ENCODE results near the gene OR9Q2. TPM values are rescaled to one million over a fixed set of nuclear protein-coding genes. Genes with fewer than 3 reads are reported as not detected.
"Not testable (repeated sequence)": the region's sequence is repeated elsewhere in the genome, so short reads cannot be mapped to it uniquely, and the experiment has no call there.

The OR9Q2 gene
- polyA plus RNA-seq, 3 donors from 2014 or later: not detected

DNA sequence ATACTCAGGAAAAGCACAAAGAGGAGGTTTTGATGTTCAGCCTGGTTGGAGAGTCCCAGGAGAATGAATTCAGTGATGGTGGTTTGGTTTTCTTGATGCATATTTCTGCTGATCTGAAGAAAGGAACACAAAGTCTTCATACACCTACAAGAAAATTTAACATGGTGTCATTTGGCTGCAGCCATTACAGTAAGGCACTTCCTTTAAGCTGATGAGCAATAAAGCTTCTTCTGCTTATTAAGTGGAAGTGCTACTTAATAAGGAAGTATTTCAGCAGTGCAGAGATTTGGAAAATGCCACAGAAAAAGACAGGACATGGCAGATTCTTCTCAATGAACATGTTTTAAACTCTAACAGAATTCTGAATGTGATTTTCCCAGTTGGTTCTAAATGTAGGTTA is 15.2 kb downstream of the OR9Q2 start, which contains the start of gene OR1S2:
TSS of gene OR1S2 (minus strand) at position 101 of the 400 bp plus-strand sequence. CDS start at position 101, 0 bp downstream.
- peaks cover 0 to 4% (median under 1%) of the 10 kb centered on the region in 6 donors for H3K9me3 Mint-ChIP-seq
- H3K4me3 Mint-ChIP-seq: no peak within 1 kb of the TSS
- no peaks in the 10 kb centered on the region for H3K4me1 Mint-ChIP-seq
- no peak for DNase-seq
- no peak within 1 kb of the TSS for H3K27ac Mint-ChIP-seq
- no peaks in the 10 kb centered on the region for H3K36me3 Mint-ChIP-seq
- peaks cover 0 to 10% (median 3%) of the 10 kb centered on the region in 3 donors for H3K27me3 Mint-ChIP-seq (ENCODE audit: low read depth in 3 of 3)

DNA sequence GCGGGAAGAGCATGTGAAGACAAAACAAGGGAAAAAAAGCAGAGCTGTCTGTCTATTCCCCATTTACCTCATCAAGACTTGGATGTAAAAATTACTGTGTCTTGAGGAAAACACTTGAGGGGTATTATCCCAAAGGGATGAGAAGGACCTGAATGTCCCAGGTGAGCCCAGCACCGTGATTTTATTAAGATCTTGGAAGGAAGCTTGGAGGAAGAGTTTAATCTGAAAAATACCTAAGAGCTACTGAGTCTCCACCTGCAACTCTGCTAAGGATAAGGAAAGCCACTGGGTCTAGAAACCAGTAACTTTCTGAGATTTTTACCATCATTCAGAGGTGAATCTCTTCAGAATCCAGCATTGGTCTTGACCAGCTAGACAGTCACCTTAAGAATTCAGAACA is 23.6 kb downstream of the OR9Q2 start, which contains the start of gene OR1S1:
TSS of gene OR1S1 (plus strand) at position 301 of the 400 bp plus-strand sequence.
- H3K27me3 Mint-ChIP-seq (ENCODE audit: low read depth in 3 of 3): not testable (repeated sequence)

DNA sequence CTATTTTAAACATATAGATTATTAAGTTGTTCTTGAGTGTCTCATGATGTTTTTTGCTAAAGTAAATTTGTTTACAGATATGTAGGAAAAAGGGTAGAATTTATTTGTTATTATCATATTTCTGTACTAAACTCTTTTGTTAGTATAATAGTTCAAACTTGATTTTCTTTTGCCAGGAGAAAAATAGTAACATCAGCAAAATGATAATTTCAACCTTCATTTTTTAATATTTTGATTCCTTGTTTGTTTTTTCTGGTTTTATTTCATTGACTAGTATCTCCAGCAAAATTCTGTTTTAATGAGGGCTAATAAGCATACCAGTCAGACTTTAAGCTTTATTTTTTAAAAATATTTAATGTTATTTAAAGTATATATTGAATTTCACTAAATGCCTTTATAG is 27.6 kb downstream of the OR9Q2 start:
- DNase-seq: no peak

More for the DNA sequence above, 23.6 kb downstream of the OR9Q2 start, which contains the start of gene OR1S1:
- H3K27ac Mint-ChIP-seq, H3K9me3 Mint-ChIP-seq, H3K4me3 Mint-ChIP-seq, H3K36me3 Mint-ChIP-seq, DNase-seq, H3K4me1 Mint-ChIP-seq: not testable (repeated sequence)

GRCh38 chr11:58222721-58223120 is 33.9 kb downstream of the OR9Q2 start:
- H3K9me3 Mint-ChIP-seq: peaks cover 0 to 2% (median 0%) of the 10 kb centered on the region in 6 donors
- H3K27me3 Mint-ChIP-seq (ENCODE audit: low read depth in 3 of 3): peaks cover 2 to 5% (median 3%) of the 10 kb centered on the region in 3 donors
- no peak overlapping the region for H3K4me3 Mint-ChIP-seq
- DNase-seq: no peak
- no peak overlapping the region for H3K27ac Mint-ChIP-seq
- H3K4me1 Mint-ChIP-seq: no peaks in the 10 kb centered on the region
- H3K36me3 Mint-ChIP-seq: no peaks in the 10 kb centered on the region

More for the DNA sequence above, 27.6 kb downstream of the OR9Q2 start:
- Mint-ChIP-seq H3K36me3 (no peaks in the 10 kb centered on the region), H3K27ac (no peak overlapping the region), H3K4me3 (no peak overlapping the region), H3K4me1 (no peaks in the 10 kb centered on the region), H3K9me3 (peaks cover 0 to 2% (median 0%) of the 10 kb centered on the region in 6 donors), H3K27me3 (ENCODE audit: low read depth in 3 of 3) (peaks cover 2 to 4% (median 3%) of the 10 kb centered on the region in 3 donors)

GRCh38 chr11:58227956-58228615 is 39.2 kb downstream of the OR9Q2 start:
- peaks cover 0 to 2% (median 0%) of the 10 kb centered on the region in 6 donors for H3K9me3 Mint-ChIP-seq
- no peak overlapping the region for H3K27ac Mint-ChIP-seq
- peaks cover 0 to 6% (median 5%) of the 10 kb centered on the region in 3 donors for H3K27me3 Mint-ChIP-seq (ENCODE audit: low read depth in 3 of 3)
- H3K36me3 Mint-ChIP-seq: no peaks in the 10 kb centered on the region
- H3K4me3 Mint-ChIP-seq: no peak overlapping the region
- no peaks in the 10 kb centered on the region for H3K4me1 Mint-ChIP-seq
- DNase-seq: no peak

Other genes with a start within 250 kb of the OR9Q2 start
- not detected for gene OR9Q1, start 165.2 kb upstream of the OR9Q2 start, polyA plus RNA-seq
- not detected for gene OR6Q1, start 158.1 kb upstream of the OR9Q2 start, polyA plus RNA-seq
- gene OR9I1, start 63.5 kb upstream of the OR9Q2 start, polyA plus RNA-seq: not detected
- not detected for gene OR1S2, start 15.1 kb downstream of the OR9Q2 start, polyA plus RNA-seq
- not detected for gene OR1S1, start 23.6 kb downstream of the OR9Q2 start, polyA plus RNA-seq
- not detected for gene OR10Q1, start 39.8 kb downstream of the OR9Q2 start, polyA plus RNA-seq
- gene OR10W1, start 79.2 kb downstream of the OR9Q2 start, polyA plus RNA-seq: not detected
- not detected for gene OR5B17, start 170.0 kb downstream of the OR9Q2 start, polyA plus RNA-seq
- not detected for gene OR5B3, start 217.8 kb downstream of the OR9Q2 start, polyA plus RNA-seq
- gene OR5B2, start 239.1 kb downstream of the OR9Q2 start, polyA plus RNA-seq: not detected